Measurements from ENCODE around the gene IGFBP4.

Gene IGFBP4

DNA sequence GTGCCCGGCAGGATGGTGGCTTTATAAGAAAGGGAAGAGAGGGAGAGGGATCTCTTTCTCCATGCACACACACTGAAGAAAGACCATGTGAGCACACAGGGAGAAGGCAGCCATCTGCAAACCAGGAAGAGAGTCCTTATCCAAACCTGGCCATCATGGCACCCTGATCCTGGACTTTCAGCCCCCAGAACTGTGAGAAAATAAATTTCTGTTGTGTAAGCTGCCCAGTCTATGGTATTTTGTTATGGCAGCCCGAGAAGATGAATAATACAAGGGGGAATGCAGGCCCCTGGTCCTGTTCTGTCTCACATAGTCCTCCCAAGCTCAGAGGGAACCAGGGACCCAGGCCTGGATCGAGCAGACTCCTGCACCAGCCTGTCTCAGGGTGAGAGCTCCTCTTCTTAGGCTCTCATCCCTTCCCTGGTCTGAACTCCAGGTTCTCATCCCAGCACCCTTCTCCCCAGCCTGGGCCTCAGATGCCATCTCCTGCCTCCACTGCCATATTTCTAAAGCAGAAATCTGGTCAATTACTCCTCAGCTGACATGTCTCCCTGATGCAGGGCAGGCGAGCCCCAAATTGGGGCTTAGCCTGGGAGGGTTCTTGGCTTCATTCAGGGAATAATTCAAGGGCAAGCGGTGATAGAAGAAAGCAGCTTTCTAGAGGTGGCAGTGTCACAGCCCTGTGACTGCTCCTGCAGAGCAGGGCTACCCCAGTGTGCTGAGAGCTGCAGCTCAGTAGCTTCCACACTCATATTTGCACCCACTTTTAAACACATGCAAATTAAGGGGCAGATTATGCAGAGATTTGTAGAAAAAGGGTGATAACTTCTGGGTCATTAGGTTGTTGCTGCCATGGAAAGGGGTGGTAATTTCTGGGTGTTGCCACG is 28.8 kb downstream of the IGFBP4 start:
- TF ChIP-seq, protein P1, sequence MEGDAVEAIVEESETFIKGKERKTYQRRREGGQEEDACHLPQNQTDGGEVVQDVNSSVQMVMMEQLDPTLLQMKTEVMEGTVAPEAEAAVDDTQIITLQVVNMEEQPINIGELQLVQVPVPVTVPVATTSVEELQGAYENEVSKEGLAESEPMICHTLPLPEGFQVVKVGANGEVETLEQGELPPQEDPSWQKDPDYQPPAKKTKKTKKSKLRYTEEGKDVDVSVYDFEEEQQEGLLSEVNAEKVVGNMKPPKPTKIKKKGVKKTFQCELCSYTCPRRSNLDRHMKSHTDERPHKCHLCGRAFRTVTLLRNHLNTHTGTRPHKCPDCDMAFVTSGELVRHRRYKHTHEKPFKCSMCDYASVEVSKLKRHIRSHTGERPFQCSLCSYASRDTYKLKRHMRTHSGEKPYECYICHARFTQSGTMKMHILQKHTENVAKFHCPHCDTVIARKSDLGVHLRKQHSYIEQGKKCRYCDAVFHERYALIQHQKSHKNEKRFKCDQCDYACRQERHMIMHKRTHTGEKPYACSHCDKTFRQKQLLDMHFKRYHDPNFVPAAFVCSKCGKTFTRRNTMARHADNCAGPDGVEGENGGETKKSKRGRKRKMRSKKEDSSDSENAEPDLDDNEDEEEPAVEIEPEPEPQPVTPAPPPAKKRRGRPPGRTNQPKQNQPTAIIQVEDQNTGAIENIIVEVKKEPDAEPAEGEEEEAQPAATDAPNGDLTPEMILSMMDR (IDR thresholded peaks at IDR 0.05): no peak

DNA sequence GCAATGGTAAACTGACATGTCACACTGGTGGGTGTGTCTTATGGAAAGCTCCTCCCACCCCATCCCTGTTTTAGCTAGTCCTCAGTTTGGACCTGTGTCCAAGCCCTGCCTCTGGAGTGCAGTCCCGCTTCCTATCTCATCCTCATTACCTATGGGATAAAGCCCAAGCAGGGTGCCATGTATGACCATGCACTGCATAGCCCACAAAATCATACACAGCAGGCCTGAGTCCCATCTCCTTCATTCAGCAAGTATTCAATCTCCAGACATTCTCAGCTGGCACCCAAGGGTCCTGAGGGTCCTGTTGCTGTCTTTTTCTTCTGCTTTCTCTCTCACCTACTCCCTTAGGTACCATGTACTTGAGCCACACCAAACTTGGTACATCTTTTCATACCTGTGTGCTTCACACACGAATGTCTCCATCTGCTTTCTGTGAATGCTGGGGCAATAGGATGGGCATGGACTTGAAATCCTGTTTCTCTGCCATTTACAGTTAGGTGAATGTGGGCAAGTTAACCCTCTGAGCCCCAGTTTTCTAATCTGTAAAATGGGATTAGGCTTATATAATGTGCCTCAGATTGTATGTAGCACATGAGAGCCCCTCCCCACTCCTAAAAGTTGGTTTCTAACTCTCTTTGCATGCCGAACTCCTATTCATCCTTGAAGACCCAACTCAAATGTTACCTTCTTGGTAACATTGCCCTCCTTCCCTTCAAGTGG is 29.6 kb downstream of the IGFBP4 start:
- TF ChIP-seq, protein P1 (IDR thresholded peaks at IDR 0.05): no peak

DNA sequence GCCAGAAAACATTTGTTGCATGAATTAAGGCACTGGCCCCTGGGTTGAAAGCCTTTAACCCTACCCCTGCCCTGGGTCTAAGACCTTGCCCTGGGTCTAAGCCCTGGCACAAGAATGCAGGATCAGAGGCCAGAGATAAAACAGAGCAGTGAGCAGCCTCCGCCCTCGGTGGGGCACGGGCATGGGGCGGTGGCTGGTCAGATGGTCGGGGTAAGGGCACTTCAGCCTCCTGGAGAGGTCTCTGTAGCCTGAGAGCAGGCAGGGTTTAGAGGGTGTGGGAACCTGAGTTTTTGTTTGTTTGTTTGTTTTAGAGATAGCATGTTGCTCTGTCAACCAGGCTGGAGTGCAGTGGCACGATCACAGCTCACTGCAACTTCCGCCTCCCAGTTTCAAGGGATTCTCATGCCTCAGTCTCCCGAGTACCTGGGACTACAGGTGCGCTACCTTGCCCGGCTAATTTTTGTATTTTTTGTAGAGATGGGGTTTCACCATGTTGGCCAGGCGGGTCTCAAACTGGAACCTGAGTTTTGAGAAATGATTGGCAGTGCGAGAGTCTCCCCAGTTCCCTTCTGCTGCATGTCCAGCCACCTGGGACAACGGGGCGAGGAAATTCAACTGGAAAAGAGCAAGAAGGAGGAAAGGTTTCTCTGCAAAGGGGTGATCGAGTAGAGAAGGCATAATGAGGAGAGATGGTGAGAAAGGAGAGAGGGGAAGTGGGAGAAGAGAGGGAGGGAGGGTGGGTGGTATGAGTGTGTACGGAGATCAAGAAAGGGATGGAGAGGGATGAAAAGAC is 30.5 kb downstream of the IGFBP4 start:
- TF ChIP-seq, protein P1 (IDR thresholded peaks at IDR 0.05): no peak

DNA sequence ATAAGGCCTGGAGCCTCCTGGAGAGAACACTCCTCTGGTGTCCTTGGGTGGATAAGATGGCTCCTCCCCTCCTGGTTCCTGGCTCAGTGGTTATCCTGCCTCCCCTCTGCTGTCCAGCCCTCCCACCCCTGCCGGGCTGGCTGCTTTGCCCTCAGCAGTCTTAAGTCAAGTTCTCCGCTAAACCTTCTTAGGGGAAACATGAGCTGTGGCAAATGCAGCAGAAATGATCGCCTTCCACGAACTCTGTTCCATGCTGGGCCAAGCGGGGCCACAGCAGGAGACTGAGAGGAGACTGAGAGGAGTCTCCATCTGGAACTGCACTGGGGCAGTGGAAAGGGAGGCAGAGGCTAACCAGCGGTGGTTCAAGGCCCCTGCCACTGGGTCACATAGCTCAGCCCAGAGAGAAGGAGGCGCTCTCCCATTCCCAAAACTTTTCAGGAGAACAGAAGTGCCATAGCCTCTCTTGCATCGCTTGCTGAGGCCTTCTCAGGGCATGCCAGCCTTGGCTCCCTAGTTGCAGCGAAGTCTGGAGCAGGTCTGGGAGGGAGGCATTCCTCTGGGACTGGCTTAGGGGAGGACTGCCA is 31.3 kb downstream of the IGFBP4 start:
- TF ChIP-seq, protein P1 (IDR thresholded peaks at IDR 0.05): no peak

DNA sequence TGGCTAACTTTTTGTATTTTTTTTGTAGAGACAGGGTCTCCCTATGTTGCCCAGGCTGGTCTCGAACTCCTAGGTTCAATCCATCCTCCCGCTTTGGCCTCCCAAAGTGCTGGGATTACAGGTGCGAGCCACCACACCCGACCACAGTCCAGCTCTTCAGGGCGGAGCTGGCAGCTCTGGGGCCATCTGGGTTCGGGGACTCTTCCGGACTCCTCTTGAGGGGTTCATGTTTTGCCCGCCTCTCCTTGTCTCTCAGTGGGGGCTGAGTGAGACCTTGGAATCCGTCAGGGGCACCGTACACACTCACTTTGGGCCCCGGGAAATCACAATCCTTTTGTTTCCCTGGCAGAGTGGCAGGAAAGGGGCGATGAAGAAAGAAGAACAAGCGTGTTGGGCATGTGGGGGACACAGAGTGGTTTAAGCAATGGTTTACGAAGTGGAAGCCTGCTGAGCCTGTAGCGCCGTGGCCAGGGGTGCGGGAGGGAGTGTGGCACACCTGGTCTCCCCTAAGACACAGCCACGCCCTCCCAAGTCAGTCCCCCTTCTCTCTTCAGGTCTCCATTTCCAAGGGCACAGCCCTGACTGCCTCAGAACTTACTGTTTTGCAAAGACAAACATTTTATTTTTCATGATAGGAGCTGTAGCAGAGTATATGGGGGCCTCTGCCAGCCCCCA is 32.1 kb downstream of the IGFBP4 start:
- TF ChIP-seq, protein P1 (IDR thresholded peaks at IDR 0.05): no peak

DNA sequence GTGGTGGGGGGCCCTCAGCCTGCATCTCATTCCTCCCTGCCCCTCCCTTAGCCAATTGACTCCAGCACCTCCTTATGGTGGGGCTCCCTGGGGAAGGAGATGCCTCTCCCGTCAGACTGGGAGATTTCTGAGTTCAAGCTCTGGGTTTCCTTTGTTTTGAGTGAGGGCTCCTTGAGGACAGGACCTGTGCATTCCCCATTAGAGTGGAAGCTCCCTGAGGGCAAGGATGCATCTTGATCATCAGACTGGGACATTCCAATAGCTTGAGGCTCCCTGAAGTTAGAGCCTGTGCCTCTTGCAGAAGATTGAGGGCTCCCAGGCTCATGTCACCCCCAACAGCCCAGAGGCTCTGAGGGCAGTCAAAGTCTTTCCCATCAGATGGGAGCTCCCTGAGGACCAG is 34.5 kb downstream of the IGFBP4 start:
- TF ChIP-seq, protein P1 (IDR thresholded peaks at IDR 0.05): no peak
